Left hindlimb (tissue), 1 donor: Measurements from ENCODE around the gene SMYD3.

Source experiments
- DNase-seq: peaks from one replicate; pipeline ENCODE4 v3.0.0-alpha.2; 2018

The SMYD3 gene

DNA sequence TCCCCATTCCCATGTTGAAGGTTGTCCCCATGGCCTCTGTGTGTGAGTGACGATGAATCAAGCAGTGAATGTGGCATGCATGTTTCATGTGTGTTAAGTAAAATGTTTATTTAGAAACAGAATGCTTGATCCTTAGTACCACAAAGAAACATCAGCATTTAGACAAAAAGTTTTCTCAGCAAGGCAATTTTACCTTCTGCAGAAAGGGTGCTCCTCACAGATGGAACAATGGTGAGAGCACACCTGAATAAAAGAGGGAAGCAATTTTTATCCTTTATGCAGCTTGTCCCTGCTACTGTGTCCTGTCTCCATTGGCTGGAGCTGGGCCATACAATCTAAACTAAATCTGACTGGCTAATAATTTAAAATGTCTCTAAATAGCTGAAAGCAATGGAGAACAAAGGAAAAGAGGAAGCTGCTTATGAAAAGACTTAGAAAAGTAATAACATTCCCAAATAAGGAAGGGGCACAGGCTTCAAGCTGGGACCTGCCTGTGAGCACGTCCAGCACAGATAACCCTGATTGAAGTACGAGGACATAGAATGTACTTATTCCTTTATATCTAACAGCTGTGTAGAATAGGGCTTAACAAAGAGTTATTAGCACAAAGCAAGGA, 8.4 kb upstream of the SMYD3 start:
- no peak for DNase-seq

DNA sequence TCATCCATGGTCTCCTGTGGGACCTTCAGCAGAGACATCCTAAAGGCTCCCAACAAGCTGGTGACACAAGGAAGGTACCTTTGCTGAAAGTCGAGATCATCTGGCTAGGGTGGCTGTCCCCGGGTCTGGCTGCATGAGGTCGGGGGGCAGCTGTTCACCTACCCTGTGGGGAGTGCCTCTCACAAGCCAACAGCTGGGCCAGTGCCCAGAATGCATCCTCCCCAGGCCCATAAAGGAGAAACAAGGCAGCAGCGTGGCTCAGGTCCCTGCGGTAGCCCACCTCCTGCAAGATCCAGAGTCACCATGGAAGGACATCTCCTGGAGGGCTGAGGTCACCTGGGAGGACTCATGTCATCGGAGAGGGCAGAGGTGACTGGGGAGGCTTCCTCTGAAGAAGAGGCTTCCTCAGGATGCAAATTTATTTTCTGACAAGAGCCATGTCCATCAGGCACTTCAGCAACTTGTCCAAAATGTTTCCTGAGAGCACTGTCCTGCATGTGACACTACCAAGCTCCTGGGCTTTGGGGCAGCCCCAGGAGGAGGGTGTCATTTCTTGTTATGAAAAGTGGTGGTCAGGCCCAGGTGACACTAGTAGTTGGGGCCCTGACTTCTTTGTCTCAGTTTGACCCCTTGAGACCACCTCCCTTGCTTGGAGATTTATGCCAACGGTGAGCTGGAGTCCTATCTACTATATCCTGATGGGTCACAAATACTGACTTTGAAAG, 6.7 kb upstream of the SMYD3 start:
- no peak for DNase-seq

GRCh38 chr1:246513041-246513440, 6.0 kb upstream of the SMYD3 start:
- no peak for DNase-seq

DNA sequence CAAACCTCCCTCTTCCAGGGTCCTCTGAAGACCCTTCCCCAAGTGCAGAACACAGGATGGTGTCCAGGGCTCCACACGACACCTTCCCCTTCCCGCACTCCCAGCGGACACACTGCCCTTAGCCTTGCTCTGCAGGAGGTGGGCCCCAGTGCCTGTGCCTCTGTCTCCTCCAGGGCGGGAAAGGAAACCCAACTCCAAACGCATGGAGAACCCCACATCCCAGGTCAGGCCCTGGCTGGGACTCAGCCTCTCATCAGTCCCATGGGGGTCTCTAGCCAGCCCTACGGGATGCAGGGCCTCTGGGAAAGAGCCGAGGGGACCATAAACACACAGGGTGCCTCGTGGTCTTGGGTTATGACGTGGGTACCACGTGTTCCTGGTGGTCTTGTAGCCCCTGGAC, 5.6 kb upstream of the SMYD3 start:
- no peak for DNase-seq

- DNase-seq: no peak
These were observed 5.2 kb upstream of the SMYD3 start for GRCh38 chr1:246512230-246512629.

GRCh38 chr1:246511203-246511602, 4.1 kb upstream of the SMYD3 start:
- DNase-seq: no peak

GRCh38 chr1:246510147-246511030, 3.3 kb upstream of the SMYD3 start:
- DNase-seq: no peak

DNA sequence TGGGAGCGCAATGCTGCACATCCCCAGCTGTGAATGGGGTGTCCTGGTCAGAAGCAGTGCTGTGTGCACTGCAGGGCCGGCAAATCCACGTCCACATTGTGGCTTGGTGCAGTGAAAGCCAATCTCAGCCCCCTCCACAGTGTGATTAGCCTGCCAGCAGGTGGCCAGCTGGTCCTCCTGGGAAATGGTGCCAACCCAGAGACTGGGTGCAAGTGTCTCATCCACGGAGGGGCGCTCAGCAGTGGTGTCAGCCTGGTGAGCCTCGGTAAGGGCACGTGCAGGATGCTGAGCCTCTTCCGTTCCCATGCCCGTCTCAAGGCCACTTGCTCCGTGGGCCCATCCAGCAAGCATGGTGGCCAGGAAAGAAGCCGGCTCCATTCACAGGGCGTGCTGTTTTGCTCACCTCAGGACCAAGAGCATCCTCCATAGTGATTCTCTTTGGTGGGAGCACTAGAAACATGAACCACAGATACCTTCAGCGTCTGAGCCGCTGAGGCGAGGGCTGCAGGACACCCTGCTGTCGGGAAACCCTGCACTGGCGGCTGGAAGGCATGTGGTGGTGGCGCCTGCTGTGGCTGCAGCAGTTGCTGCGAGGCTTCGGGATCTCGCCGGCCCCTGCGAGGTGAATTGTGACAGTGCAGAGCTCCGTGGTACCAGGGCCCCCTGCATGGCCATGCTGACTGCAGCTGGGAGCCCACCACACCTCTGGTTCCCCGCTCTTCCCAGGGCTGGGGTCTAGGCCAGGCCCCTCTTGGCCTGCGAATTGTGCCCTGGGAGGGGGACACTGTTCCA, 2.0 kb upstream of the SMYD3 start:
- no peak for DNase-seq

- no peak for DNase-seq
These were observed 759 bp downstream of the SMYD3 start for GRCh38 chr1:246506367-246506673.

GRCh38 chr1:246503341-246503740, 3.7 kb downstream of the SMYD3 start:
- no peak for DNase-seq

DNA sequence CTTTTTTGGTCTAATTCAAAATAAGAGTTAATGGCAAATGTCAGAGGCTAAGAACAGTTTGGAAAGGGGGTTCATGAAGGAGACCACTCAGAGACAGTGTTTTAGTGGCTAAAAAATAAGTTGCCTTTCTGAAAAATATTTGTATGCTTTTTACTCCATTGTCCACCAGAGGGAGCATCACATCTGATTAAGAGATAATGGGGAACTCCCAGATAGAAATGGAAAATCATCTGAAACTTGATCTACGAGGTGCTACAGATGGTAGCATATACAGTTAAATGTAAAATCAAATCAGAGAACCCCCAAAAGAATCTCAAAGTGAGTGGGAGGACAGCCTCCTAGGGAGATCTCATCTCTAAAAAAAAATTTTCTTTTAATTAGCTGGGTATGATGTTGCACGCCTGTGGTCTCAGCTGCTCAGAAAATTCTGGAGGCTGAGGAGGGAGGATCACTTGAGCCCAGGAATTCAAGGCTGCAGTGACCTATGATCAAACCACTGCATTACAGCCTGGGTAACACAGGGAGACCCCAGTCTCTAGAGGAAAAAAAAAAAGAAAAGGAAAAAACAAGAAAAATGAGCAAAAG, 9.7 kb downstream of the SMYD3 start:
- DNase-seq: no peak

DNA sequence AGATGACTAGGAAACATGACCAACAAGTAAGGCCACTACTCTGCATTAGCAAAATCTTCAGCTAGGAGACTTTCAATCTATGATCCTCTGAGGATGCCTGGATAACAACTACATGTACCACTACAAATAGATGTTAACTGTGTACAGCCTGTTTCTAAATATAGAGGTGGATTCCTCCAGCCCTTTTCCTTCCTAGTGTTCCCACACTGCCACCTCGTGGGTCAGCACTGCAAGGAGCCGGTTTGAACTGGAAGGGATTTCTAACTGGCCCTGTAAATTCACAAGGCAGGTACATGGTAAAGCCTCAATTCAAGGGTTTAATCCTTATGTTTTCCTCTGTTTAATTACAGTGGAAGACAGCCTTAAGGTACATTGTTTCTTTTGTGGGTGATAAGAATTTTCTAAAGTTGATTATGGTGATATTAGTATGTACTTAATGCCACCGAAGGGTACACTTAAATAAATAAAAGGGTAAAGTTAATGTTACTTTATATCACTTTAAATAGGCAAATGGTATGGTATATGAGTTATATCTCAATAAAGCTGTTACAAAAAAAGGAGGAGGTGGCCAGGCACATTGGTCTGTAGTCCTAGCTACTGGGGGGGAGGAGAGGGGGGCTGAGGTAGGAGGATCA, 14.4 kb downstream of the SMYD3 start:
- DNase-seq: peak; percentile 71

DNA sequence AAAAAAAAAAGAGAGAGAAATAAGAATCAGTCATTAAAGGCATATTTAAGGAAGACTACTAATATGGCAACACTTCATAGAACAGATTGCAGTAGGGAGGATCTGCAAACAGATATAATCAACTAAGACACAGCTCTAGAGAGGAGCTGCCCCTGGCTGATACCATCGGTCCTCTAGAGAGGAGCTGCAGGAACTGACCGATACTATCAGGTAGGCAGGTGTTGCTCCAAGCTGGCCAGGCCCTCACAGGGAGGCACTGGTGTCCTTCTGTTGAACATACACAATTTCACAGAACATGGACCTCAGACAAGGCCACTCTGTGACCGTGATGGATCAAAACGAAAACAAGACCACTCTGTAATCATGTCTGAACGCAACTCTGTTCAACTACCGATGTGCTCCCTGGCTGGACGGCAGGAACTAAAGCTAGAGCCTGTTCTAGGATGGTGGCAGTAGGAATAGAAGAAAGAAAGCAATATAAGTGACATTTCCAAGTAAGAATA, 15.5 kb downstream of the SMYD3 start:
- no peak for DNase-seq

DNA sequence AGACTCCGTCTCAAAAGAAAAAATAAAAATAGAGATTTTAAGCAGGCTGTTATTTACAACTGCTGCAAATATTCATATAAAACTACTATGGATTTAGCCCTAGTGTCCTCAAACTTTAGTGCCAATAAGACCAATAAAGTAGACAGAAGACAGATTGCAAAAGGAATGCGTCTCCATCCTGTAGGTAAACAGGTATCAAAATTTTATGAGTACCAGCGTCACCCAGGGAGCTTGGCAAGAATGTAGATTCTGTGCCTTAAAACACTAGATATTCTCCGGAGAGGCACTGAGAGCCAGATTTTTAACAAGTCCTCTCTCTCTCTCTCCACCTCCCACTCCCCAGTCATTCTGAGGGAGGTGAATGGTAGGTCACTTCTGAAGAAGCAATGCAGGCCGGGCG, 18.4 kb downstream of the SMYD3 start:
- no peak for DNase-seq

DNA sequence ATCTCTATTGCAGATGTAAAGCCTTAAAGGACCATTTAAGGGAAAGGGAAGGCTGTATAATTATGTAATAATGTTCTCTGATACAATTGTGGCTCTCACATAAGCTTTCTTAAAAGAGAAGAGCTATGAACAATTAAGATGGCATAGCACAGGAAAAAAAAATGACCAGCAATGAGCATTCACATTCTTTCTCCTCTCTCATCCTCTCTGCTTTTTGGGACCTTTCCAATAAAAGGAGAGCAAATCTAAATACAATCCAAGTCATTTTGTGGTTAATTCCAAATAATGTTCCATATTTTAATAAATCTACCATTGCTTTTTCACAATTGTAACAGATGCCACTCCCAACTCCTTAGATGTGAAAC, 23.5 kb downstream of the SMYD3 start:
- no peak for DNase-seq

DNA sequence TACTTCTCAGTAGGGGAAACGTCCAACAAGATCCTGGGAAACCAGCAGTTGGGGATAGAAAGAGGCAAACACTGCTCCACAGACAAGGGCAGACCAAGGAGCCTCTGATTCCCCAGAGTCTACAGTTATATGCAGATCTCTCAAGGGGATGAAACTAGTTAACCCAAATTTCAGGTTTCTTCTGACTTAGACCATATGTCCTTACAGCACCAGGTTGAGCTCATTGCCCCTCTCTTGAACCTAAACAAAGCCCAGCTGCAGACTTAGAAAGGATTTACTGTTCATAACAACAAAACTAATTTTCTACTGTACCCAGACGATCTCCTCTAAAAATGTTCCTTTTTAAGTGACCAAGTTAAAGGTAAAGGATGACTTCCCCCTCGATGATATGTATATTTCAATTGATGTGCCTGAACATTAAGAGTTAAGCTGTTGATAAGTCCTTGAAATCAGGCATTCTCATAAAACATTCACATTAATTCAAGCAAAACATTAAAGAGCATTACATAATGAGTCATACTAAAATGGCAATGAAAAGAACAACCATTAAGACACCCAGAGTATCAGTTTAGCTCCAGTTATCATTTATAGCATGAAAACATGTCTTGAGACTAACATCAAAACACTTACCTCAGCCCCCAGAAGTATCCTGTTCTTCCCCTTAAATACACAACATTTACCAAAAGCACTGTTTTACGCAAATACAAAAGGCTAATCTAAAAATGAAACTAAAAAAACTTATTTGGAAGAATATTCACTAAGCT, 24.1 kb downstream of the SMYD3 start:
- DNase-seq: no peak

- no peak for DNase-seq
These were observed 28.0 kb downstream of the SMYD3 start for GRCh38 chr1:246479061-246479460.

DNA sequence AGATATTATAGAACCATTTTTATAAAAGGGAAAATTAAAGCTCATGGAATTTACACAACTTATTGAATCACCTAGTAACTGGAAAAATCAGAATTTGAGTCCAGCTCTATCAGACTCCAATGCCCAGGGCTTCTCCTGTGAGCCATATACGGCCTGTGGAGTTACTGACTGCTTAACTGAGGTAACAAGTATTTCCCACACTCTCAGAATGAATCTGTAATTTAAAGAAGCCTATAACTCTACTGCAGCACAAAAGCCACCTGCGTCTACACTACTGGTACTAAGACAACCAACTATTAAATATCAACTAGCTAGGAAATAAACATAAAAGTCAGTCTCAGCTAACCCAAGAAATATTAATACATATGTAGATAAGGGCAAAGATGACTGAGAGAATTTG, 29.4 kb downstream of the SMYD3 start:
- DNase-seq: no peak

GRCh38 chr1:246476771-246477170, 30.3 kb downstream of the SMYD3 start:
- DNase-seq: no peak

DNA sequence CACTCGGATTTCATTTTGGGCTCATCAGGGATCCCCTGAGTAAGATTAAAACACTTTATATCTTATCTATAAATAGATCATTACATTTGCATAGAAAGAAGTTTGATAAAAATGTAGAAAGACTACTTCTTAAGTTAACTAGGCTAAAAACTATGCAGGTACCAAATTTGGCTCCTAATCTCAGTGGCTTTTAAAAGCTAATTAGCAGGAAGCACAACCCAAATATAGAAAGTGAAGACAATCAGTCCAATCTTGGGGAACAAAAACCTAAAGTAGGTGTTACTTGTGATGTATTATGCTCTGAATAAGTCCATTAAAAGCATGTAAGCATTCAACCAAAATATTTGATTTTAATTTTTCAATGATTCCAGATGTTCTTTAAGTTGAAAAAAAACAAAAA, 35.4 kb downstream of the SMYD3 start:
- DNase-seq: no peak

- DNase-seq: no peak
These were observed 36.5 kb downstream of the SMYD3 start for GRCh38 chr1:246470585-246470984.
